SU-DHL-6 (cell line): Measurements from ENCODE around the gene TMC6.

Source experiments
- CTCF ChIP-seq: fragments of 200-600 bp; sonication (generic); IDR thresholded peaks from one replicate; pipeline ENCODE4 v1.5.1; 2017; ENCODE audit warnings: antibody characterized with exemption, mild to moderate bottlenecking, low read length, moderate library complexity; ENCODE audit not compliant: insufficient read depth, poor library complexity, severe bottlenecking
- EZH2phosphoT487 ChIP-seq: fragments of 200-600 bp; sonication (generic), shearing (Covaris generic); conservative IDR thresholded peaks from 2 replicates; pipeline ENCODE4 v1.6.1; 2018; ENCODE audit warnings: mild to moderate bottlenecking, antibody characterized with exemption, low read length, moderate library complexity, mixed read lengths

GRCh38 chr17:78101542-78101941 lies 27.0 kb downstream of the TMC6 start:
- TF ChIP-seq CTCF (no peak), EZH2phosphoT487 (no peak)
